DMS 273 (cell line): ENCODE results near the gene POMP.
A peak's percentile ranks its signal among the peaks of the same experiment; 100 is the strongest.

ENCODE experiments used
- DNase-seq: peaks from one replicate; lab custom pipeline; 2025; ENCODE audit not compliant: unreplicated experiment; lab: John Stamatoyannopoulos, UW

POMP gene

GRCh38 chr13:28658796-28659620 lies at the start of gene POMP:
Gene POMP, plus strand, starts transcription at chr13:28659130. Its CDS starts 55 bp downstream, at chr13:28659185.
- DNase-seq = peak; percentile 95

- DNase-seq = no peak
Observed at GRCh38 chr13:28609381-28609780, 49.5 kb upstream of the POMP start.

GRCh38 chr13:28609926-28610325 lies 49.0 kb upstream of the POMP start:
- DNase-seq = no peak

- DNase-seq = no peak
Observed at GRCh38 chr13:28610996-28611395, 47.9 kb upstream of the POMP start.

- no peak for DNase-seq
Observed at GRCh38 chr13:28611654-28612131, 47.2 kb upstream of the POMP start.

GRCh38 chr13:28613562-28613961 lies 45.4 kb upstream of the POMP start:
- no peak for DNase-seq

- DNase-seq = no peak
Observed at GRCh38 chr13:28615916-28616446, 42.9 kb upstream of the POMP start.

- no peak for DNase-seq
Observed at GRCh38 chr13:28618230-28618994, 40.5 kb upstream of the POMP start.

GRCh38 chr13:28620011-28620830 lies 38.7 kb upstream of the POMP start:
- DNase-seq = no peak

- no peak for DNase-seq
Observed at GRCh38 chr13:28621449-28621848, 37.5 kb upstream of the POMP start.

- DNase-seq = no peak
Observed at GRCh38 chr13:28622286-28622685, 36.6 kb upstream of the POMP start.

- DNase-seq = peak; percentile 78
Observed at GRCh38 chr13:28623782-28624706, 34.9 kb upstream of the POMP start.

GRCh38 chr13:28624707-28625432 lies 34.1 kb upstream of the POMP start:
- no peak for DNase-seq

GRCh38 chr13:28626266-28626665 lies 32.7 kb upstream of the POMP start:
- DNase-seq = no peak

- no peak for DNase-seq
Observed at GRCh38 chr13:28628241-28628640, 30.7 kb upstream of the POMP start.

GRCh38 chr13:28630869-28631268 lies 28.1 kb upstream of the POMP start:
- no peak for DNase-seq

- DNase-seq = no peak
Observed at GRCh38 chr13:28631801-28632200, 27.1 kb upstream of the POMP start.

- no peak for DNase-seq
Observed at GRCh38 chr13:28636069-28636468, 22.9 kb upstream of the POMP start.

- peak; percentile 75 for DNase-seq
Observed at GRCh38 chr13:28636677-28637317, 22.1 kb upstream of the POMP start.
